Testis (tissue), 3 donors: ENCODE results near the gene NOTCH1. TPM values are rescaled to one million over a fixed set of nuclear protein-coding genes. Genes with fewer than 3 reads are reported as not detected.

Source experiments
- DNase-seq: peaks from one replicate; pipeline ENCODE4 v3.0.0-alpha.2; 2019
- H3K27ac ChIP-seq, 2 donors: fragments of 200-600 bp; sonication (generic); one replicate each; pipeline ENCODE4 v1.5.1; 2019
- H3K27me3 ChIP-seq: fragments of 200-600 bp; sonication (generic); one replicate; pipeline ENCODE4 v1.5.1; 2019
- H3K36me3 ChIP-seq: fragments of 200-600 bp; sonication (generic); one replicate; pipeline ENCODE4 v1.5.1; 2017; ENCODE audit warnings: low read depth; ENCODE audit errors: missing control alignments
- H3K4me1 ChIP-seq: fragments of 200-600 bp; sonication (generic); one replicate; pipeline ENCODE4 v1.5.1; 2019
- H3K4me3 ChIP-seq, 2 donors: fragments of 200-600 bp; sonication (generic); one replicate each; pipeline ENCODE4 v1.5.1; 2017 to 2019
- H3K9me3 ChIP-seq: fragments of 200-600 bp; sonication (generic); one replicate; pipeline ENCODE4 v1.5.1; 2017
- CTCF ChIP-seq, 3 experiments: fragments of 450-650 bp in 2 of 3; fragments of 200-600 bp in 1 of 3; sonication (generic) in 1 of 3; IDR thresholded peaks; one replicate each; pipeline ENCODE4 v1.5.1; 2016 to 2019; ENCODE audit warnings: antibody characterized with exemption in 3 of 3, mild to moderate bottlenecking in 2 of 3, moderate library complexity in 1 of 3
- POLR2A ChIP-seq: fragments of 450-650 bp; IDR thresholded peaks from one replicate; pipeline ENCODE4 v1.6.1; 2017; ENCODE audit warnings: antibody characterized with exemption, mild to moderate bottlenecking, moderate library complexity
- WGBS, 2 donors: methylation state at CpG; one replicate each; pipeline ENCODE4 v1.1.5; 2018; 5-methylcytosine and 5-hydroxymethylcytosine counted together
- intact Hi-C: fragments of 100-400 bp; cut with DNase I; formaldehyde crosslinking; loops from one replicate; pipeline ENCODE4 v1.15.1; 2023; ENCODE audit warnings: low total_unique reads
- polyA plus RNA-seq: library from polyadenylated mRNA; stranded (reverse); fragments of 350-450 nt; fragmentation: Illumina TruSeq; extraction: RNeasy Lipid Tissue Mini Kit (QIAGEN cat#74804); gene quantifications from one replicate; pipeline ENCODE4 v1.2.3, GENCODE V29; 2014; ENCODE audit warnings: low read depth, low replicate concordance; ENCODE audit not compliant: insufficient read depth
- total RNA-seq, 2 donors: library from RNA; depleted of rRNA; stranded (reverse); fragments of >200 nt; gene quantifications; one replicate each; pipeline ENCODE4 v1.2.3, GENCODE V29; 2016

The NOTCH1 gene
- total and polyA plus RNA-seq, 3 donors from 2014 or later = 7.2 to 34.1 (median 32.4) TPM

DNA sequence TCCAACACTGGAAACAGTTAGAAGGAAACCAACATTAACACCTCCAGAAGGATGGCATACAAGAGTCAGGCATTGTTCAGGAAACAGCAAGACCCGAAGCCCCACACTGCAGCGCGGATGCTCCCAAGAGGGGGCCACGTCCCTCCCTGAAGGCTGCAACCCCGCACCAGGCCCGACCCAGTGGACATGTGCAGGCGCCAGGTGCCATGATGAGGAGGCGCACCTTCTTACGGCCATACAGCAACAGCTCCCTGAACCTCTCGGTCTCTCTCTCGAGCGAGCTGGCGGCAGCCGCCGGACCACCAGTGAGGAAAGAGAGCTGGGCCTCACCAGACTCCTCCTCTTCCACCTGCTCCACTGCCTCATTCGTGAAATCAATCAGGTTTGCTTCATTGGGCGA, 83.2 kb downstream of the NOTCH1 start:
- Histone ChIP-seq H3K27ac (no peak overlapping the region), H3K4me1 (no peaks in the 10 kb centered on the region), H3K4me3 (no peak overlapping the region), H3K9me3 (no peaks in the 10 kb centered on the region), H3K36me3 (peaks cover 7% of the 10 kb centered on the region), H3K27me3 (no peaks in the 10 kb centered on the region)
- WGBS, 2 donors = 67 to 92% methylated on average over 1 to 17 of the region's 17 CpGs
- TF ChIP-seq POLR2A (no peak), CTCF (IDR thresholded peaks at IDR 0.05) (no peak)
- intact Hi-C loops = no loop called here
- no peak for DNase-seq

DNA sequence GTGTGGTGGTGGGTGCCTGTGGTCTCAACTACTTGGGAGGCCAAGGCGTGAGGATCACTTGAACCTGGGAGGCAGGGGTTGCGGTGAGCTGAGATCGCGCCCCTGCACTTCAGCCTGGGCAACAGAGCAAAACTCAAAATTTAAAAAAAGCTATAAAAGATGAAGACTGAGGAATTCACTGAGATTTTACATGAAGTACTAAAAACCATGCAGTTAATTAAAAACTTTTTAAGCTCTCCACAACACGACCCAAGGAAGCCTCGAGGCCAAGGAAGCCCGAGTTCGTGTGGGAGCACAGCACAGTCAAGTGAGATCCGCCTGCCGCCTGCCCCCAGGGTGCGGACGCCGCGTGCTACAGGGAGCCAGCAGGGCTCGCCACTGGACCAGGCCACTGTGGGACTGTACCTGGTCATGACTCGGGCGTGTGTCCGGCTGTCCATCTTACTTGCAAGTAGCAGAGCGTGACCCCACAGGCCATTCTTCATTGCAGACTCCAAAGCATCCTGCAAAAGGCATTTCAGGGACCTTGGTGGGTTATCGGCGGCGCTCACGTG, 85.0 kb downstream of the NOTCH1 start:
- intact Hi-C loops = no loop called here
- Histone ChIP-seq H3K4me3 (no peak overlapping the region), H3K27me3 (no peaks in the 10 kb centered on the region), H3K4me1 (no peaks in the 10 kb centered on the region), H3K27ac (no peak overlapping the region), H3K9me3 (no peaks in the 10 kb centered on the region), H3K36me3 (peaks cover 7% of the 10 kb centered on the region)
- DNase-seq = no peak
- WGBS, 2 donors = 95 to 96% methylated on average over 23 of the region's 23 CpGs
- TF ChIP-seq POLR2A = no peak
- TF ChIP-seq CTCF (IDR thresholded peaks at IDR 0.05) = no peak

GRCh38 chr9:136459425-136459824, 86.4 kb downstream of the NOTCH1 start:
- intact Hi-C loops = no loop called here
- no peaks in the 10 kb centered on the region for H3K4me1 ChIP-seq
- peaks cover 7% of the 10 kb centered on the region for H3K36me3 ChIP-seq
- WGBS, 2 donors = 92 to 96% methylated on average over 28 of the region's 28 CpGs
- no peaks in the 10 kb centered on the region for H3K27me3 ChIP-seq
- no peak overlapping the region for H3K27ac ChIP-seq
- H3K4me3 ChIP-seq = no peak overlapping the region
- no peak for DNase-seq
- H3K9me3 ChIP-seq = no peaks in the 10 kb centered on the region
- TF ChIP-seq POLR2A = no peak
- TF ChIP-seq CTCF (IDR thresholded peaks at IDR 0.05) = no peak

DNA sequence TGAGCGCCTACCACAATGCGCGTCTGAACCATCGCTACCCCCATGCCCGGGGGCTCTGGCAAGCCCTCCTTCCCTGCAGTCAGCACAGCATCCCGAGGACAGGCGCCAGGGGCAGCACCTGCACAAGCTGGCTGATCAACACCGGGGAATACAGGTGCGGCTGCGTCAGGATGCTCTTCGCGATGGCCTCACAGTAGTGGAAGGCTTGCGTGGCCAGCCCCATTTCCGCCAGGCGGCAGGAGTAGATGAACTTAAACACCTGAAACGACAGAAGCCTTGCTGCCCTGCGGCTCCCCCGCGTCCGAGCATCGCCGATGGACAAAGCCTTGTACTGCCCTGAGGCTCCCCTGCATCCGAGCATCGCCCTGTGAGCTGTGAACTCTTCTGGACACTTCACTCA, 88.5 kb downstream of the NOTCH1 start:
- no peaks in the 10 kb centered on the region for H3K27me3 ChIP-seq
- DNase-seq = no peak
- no peak overlapping the region for H3K27ac ChIP-seq
- no peak for TF ChIP-seq CTCF (IDR thresholded peaks at IDR 0.05)
- TF ChIP-seq POLR2A = no peak
- H3K9me3 ChIP-seq = no peaks in the 10 kb centered on the region
- no peak overlapping the region for H3K4me3 ChIP-seq
- 93 to 95% methylated on average over 21 to 24 of the region's 24 CpGs for WGBS, 2 donors
- no peaks in the 10 kb centered on the region for H3K4me1 ChIP-seq
- intact Hi-C loops = no loop called here
- peaks cover 7% of the 10 kb centered on the region for H3K36me3 ChIP-seq

DNA sequence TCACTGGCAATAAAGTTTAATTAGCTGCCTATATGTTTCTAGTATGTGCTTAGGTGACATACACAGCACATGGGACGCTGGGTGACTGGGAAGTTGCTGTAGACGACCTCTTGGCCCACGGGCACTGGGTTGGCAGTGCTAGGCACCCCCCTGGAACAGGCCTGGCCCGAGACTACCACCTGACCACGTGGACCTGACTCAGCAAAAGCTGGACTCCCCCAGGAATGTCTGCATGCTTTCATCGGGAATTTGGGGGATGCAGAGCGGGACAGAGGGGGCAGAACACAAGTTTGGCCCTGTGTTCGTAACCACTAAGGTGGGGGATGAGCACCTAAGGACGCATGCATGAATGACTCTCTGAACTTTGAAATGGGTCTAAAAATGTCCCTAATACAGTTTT, 89.6 kb downstream of the NOTCH1 start:
- 82 to 88% methylated on average over 9 of the region's 9 CpGs for WGBS, 2 donors

More for the DNA sequence above, 89.6 kb downstream of the NOTCH1 start:
- TF ChIP-seq POLR2A (no peak), CTCF (IDR thresholded peaks at IDR 0.05) (no peak)
- Histone ChIP-seq H3K27me3 (no peaks in the 10 kb centered on the region), H3K4me3 (no peak overlapping the region), H3K27ac (no peak overlapping the region), H3K36me3 (peaks cover 7% of the 10 kb centered on the region), H3K4me1 (no peaks in the 10 kb centered on the region), H3K9me3 (no peaks in the 10 kb centered on the region)
- no peak for DNase-seq
- intact Hi-C loops = no loop called here
